ENCODE measurements around the gene PGF. TPM values are rescaled to one million over a fixed set of nuclear protein-coding genes. Genes with fewer than 3 reads are reported as not detected.

Gene PGF
- total and polyA plus RNA-seq, 2 experiments from 2014 or later, result 1.1 to 1.8 TPM

GRCh38 chr14:74975059-74975810 is 19.8 kb upstream of the PGF start:
- Histone ChIP-seq H3K27ac (no peak overlapping the region), H3K4me3 (no peak overlapping the region), H3K4me2 (ENCODE audit: unreplicated experiment) (no peak overlapping the region), H3K36me3 (ENCODE audit: low read depth) (no peaks in the 10 kb centered on the region), H4K20me1 (ENCODE audit: insufficient read depth) (no peaks in the 10 kb centered on the region), H3K79me2 (ENCODE audit: insufficient read depth) (no peaks in the 10 kb centered on the region), H3K4me1 (ENCODE audit: insufficient read depth) (peaks cover 8% of the 10 kb centered on the region; the same call in 1 of the 2 replicates), H3F3A (ENCODE audit: insufficient read depth) (no peaks in the 10 kb centered on the region), H3K9me2 (ENCODE audit: insufficient read depth) (no peaks in the 10 kb centered on the region), H3K27me3 (replicated peaks; ENCODE audit: insufficient read depth) (no peaks in the 10 kb centered on the region), H3K9ac (no peak overlapping the region), H3K9me3 (ENCODE audit: low read depth) (no peaks in the 10 kb centered on the region), H2AFZ (no peak overlapping the region)
- no peak for TF ChIP-seq EZH2 (IDR thresholded peaks at IDR 0.05; ENCODE audit: insufficient read depth, poor library complexity, severe bottlenecking)
- TF ChIP-seq EZH2phosphoT487 (IDR thresholded peaks at IDR 0.05; ENCODE audit: insufficient read depth, low read depth), result no peak
- in situ Hi-C loops (cut with MboI), result no loop called here
- 52 to 53% methylated on average over 10 to 12 of the region's 12 CpGs for WGBS, 2 experiments (ENCODE audit: low coverage in 1 of 2, low lambda C conversion rate in 2 of 2, missing lambda C conversion rate in 2 of 2)
- DNase-seq, result no peak

- H2AFZ ChIP-seq, result no peak overlapping the region
- DNase-seq, result no peak
- in situ Hi-C loops (cut with MboI), result no loop called here
- no peak overlapping the region for H3K4me3 ChIP-seq
- H3K4me1 ChIP-seq (ENCODE audit: insufficient read depth), result peaks cover 8% of the 10 kb centered on the region; the same call in 1 of the 2 replicates
- H4K20me1 ChIP-seq (ENCODE audit: insufficient read depth), result no peaks in the 10 kb centered on the region
- no peak overlapping the region for H3K4me2 ChIP-seq (ENCODE audit: unreplicated experiment)
- H3K27me3 ChIP-seq (replicated peaks; ENCODE audit: insufficient read depth), result no peaks in the 10 kb centered on the region
- no peaks in the 10 kb centered on the region for H3K9me2 ChIP-seq (ENCODE audit: insufficient read depth)
- no peaks in the 10 kb centered on the region for H3K9me3 ChIP-seq (ENCODE audit: low read depth)
- H3K9ac ChIP-seq, result no peak overlapping the region
- no peaks in the 10 kb centered on the region for H3K79me2 ChIP-seq (ENCODE audit: insufficient read depth)
- H3F3A ChIP-seq (ENCODE audit: insufficient read depth), result no peaks in the 10 kb centered on the region
- TF ChIP-seq EZH2phosphoT487 (IDR thresholded peaks at IDR 0.05; ENCODE audit: insufficient read depth, low read depth) (no peak), EZH2 (IDR thresholded peaks at IDR 0.05; ENCODE audit: insufficient read depth, poor library complexity, severe bottlenecking) (no peak)
- 66 to 71% methylated on average over 10 to 15 of the region's 15 CpGs for WGBS, 2 experiments (ENCODE audit: low coverage in 1 of 2, low lambda C conversion rate in 2 of 2, missing lambda C conversion rate in 2 of 2)
- no peaks in the 10 kb centered on the region for H3K36me3 ChIP-seq (ENCODE audit: low read depth)
- H3K27ac ChIP-seq, result no peak overlapping the region
Observed at GRCh38 chr14:74974364-74975058, 19.1 kb upstream of the PGF start.

GRCh38 chr14:74973905-74974363 is 18.5 kb upstream of the PGF start:
- 75 to 83% methylated on average over 5 of the region's 5 CpGs for WGBS, 2 experiments (ENCODE audit: low coverage in 1 of 2, low lambda C conversion rate in 2 of 2, missing lambda C conversion rate in 2 of 2)
- H3K36me3 ChIP-seq (ENCODE audit: low read depth), result no peaks in the 10 kb centered on the region

GRCh38 chr14:74973003-74973653 is 17.7 kb upstream of the PGF start:
- no peaks in the 10 kb centered on the region for H3F3A ChIP-seq (ENCODE audit: insufficient read depth)
- H4K20me1 ChIP-seq (ENCODE audit: insufficient read depth), result no peaks in the 10 kb centered on the region
- WGBS, 2 experiments (ENCODE audit: low coverage in 1 of 2, low lambda C conversion rate in 2 of 2, missing lambda C conversion rate in 2 of 2), result 89 to 91% methylated on average over 15 of the region's 15 CpGs
- no peak for TF ChIP-seq EZH2 (IDR thresholded peaks at IDR 0.05; ENCODE audit: insufficient read depth, poor library complexity, severe bottlenecking)
- no peak for TF ChIP-seq EZH2phosphoT487 (IDR thresholded peaks at IDR 0.05; ENCODE audit: insufficient read depth, low read depth)
- no peaks in the 10 kb centered on the region for H3K4me1 ChIP-seq (ENCODE audit: insufficient read depth)
- no peaks in the 10 kb centered on the region for H3K9me3 ChIP-seq (ENCODE audit: low read depth)
- no peaks in the 10 kb centered on the region for H3K79me2 ChIP-seq (ENCODE audit: insufficient read depth)
- in situ Hi-C loops (cut with MboI), result no loop called here
- DNase-seq, result no peak
- H3K36me3 ChIP-seq (ENCODE audit: low read depth), result no peaks in the 10 kb centered on the region
- no peak overlapping the region for H3K9ac ChIP-seq
- no peaks in the 10 kb centered on the region for H3K27me3 ChIP-seq (replicated peaks; ENCODE audit: insufficient read depth)
- no peak overlapping the region for H3K4me3 ChIP-seq
- no peak overlapping the region for H3K27ac ChIP-seq
- no peak overlapping the region for H2AFZ ChIP-seq
- no peaks in the 10 kb centered on the region for H3K9me2 ChIP-seq (ENCODE audit: insufficient read depth)
- no peak overlapping the region for H3K4me2 ChIP-seq (ENCODE audit: unreplicated experiment)

More at GRCh38 chr14:74973905-74974363, 18.5 kb upstream of the PGF start:
- H3K27ac ChIP-seq, result no peak overlapping the region
- TF ChIP-seq EZH2 (IDR thresholded peaks at IDR 0.05; ENCODE audit: insufficient read depth, poor library complexity, severe bottlenecking) (no peak), EZH2phosphoT487 (IDR thresholded peaks at IDR 0.05; ENCODE audit: insufficient read depth, low read depth) (no peak)
- no peaks in the 10 kb centered on the region for H3F3A ChIP-seq (ENCODE audit: insufficient read depth)
- no peaks in the 10 kb centered on the region for H3K27me3 ChIP-seq (replicated peaks; ENCODE audit: insufficient read depth)
- no peaks in the 10 kb centered on the region for H3K9me2 ChIP-seq (ENCODE audit: insufficient read depth)
- H3K9me3 ChIP-seq (ENCODE audit: low read depth), result no peaks in the 10 kb centered on the region
- H3K4me2 ChIP-seq (ENCODE audit: unreplicated experiment), result no peak overlapping the region
- H3K79me2 ChIP-seq (ENCODE audit: insufficient read depth), result no peaks in the 10 kb centered on the region
- no peak for DNase-seq
- H4K20me1 ChIP-seq (ENCODE audit: insufficient read depth), result no peaks in the 10 kb centered on the region
- peaks cover 3% of the 10 kb centered on the region; the same call in 1 of the 2 replicates for H3K4me1 ChIP-seq (ENCODE audit: insufficient read depth)
- H2AFZ ChIP-seq, result no peak overlapping the region
- in situ Hi-C loops (cut with MboI), result no loop called here
- no peak overlapping the region for H3K4me3 ChIP-seq
- no peak overlapping the region for H3K9ac ChIP-seq

Data from GM23248 (cell line).